K562 (cell line): Measurements from ENCODE around the gene SYNPO2. TPM values are rescaled to one million over a fixed set of nuclear protein-coding genes. Genes with fewer than 3 reads are reported as not detected.

Experiments
- ATAC-seq: fragments of 200-7000 bp; cut with Tn5 transposase; 3 replicates; pipeline ENCODE4 v1.9.1; 2020; ENCODE audit warnings: moderate library complexity
- BruUV-seq: library from RNA; stranded (reverse); fragments of 400-500 nt; replicated peaks from 2 replicates; lab custom pipeline; 2021; lab: Mats Ljungman, UMichigan
- CTCF ChIA-PET: fragments of 300-600 bp; formaldehyde crosslinking; extraction: SDS; loops from one replicate; lab custom pipeline; 2021; ENCODE audit warnings: low intra/inter-chr PET ratio; lab: Yijun Ruan, JAX
- POLR2A ChIA-PET: fragments of 300-600, 350-650 bp; sonication (Branson Sonifier 250); formaldehyde crosslinking; extraction: SDS; loops from one replicate; lab custom pipeline; 2021; ENCODE audit warnings: antibody characterized with exemption, inconsistent platforms; lab: Yijun Ruan, JAX
- DNase-seq, 4 experiments: peaks; one replicate each; pipeline versions ENCODE4 v3.0.0 to v3.0.0-alpha.2; 2011 to 2018; ENCODE audit warnings: low spot score in 3 of 4, mixed read lengths in 3 of 4; ENCODE audit errors: extremely low read depth in 1 of 4
- FAIRE-seq: peaks from 2 replicates; lab custom pipeline; 2011; peaks lifted over from hg19 to GRCh38; lab: Jason Lieb, UNC
- H2AFZ ChIP-seq: 2 replicates; pipeline ENCODE4 v1.6.0; 2011; ENCODE audit warnings: low read depth, low read length, control low read depth, inconsistent platforms
- H3K27ac ChIP-seq: fragments of 200-600 bp; 3 replicates; pipeline ENCODE4 v1.8.0; 2011; ENCODE audit warnings: low read depth, mild to moderate bottlenecking, control low read depth, inconsistent platforms, low read length, moderate library complexity, mixed read lengths; ENCODE audit errors: extremely low read depth
- H3K27me3 ChIP-seq, 2 experiments: fragments of 300-600 bp in 1 of 2; 2 replicates in 1 of 2; 3 replicates in 1 of 2; pipeline versions ENCODE4 v1.6.0 to v1.8.0; 2011; ENCODE audit warnings: inconsistent platforms in 2 of 2, low read length in 2 of 2, mild to moderate bottlenecking in 1 of 2, mixed read lengths in 1 of 2, moderate library complexity in 1 of 2; ENCODE audit not compliant: control insufficient read depth in 2 of 2, insufficient read depth in 2 of 2
- H3K36me3 ChIP-seq: fragments of 300-600 bp; 3 replicates; pipeline ENCODE4 v1.8.0; 2011; ENCODE audit warnings: mild to moderate bottlenecking, low read length, inconsistent platforms; ENCODE audit not compliant: control insufficient read depth, insufficient read depth
- H3K4me1 ChIP-seq, 2 experiments: fragments of 200-600 bp in 1 of 2; replicated peaks in 1 of 2; 2 replicates in 1 of 2; 3 replicates in 1 of 2; pipeline versions ENCODE4 v1.5.1 to v1.8.0; 2011; ENCODE audit warnings: inconsistent platforms in 2 of 2, low read length in 2 of 2, mild to moderate bottlenecking in 1 of 2, mixed read lengths in 1 of 2, moderate library complexity in 1 of 2; ENCODE audit not compliant: control insufficient read depth in 2 of 2, insufficient read depth in 2 of 2
- H3K4me2 ChIP-seq: 2 replicates; pipeline ENCODE4 v1.6.1; 2011; ENCODE audit warnings: low read length, control low read depth, inconsistent platforms, mixed read lengths; ENCODE audit not compliant: insufficient read depth
- H3K4me3 ChIP-seq: fragments of 200-600 bp; sonication (generic), shearing (Covaris generic); 2 replicates; pipeline ENCODE4 v1.5.1; 2016; ENCODE audit warnings: control low read depth, inconsistent platforms
- H3K79me2 ChIP-seq: fragments of 200-600 bp; 3 replicates; pipeline ENCODE4 v1.8.0; 2011; ENCODE audit warnings: low read length, inconsistent platforms; ENCODE audit not compliant: control insufficient read depth, insufficient read depth
- H3K9ac ChIP-seq, 2 experiments: 2 replicates each; pipeline versions ENCODE4 v1.6.0 to v1.6.1; 2011; ENCODE audit warnings: low read depth in 2 of 2, low read length in 2 of 2, control low read depth in 1 of 2, inconsistent platforms in 1 of 2, mild to moderate bottlenecking in 1 of 2, mixed read lengths in 1 of 2; ENCODE audit not compliant: insufficient read depth in 1 of 2
- H3K9me1 ChIP-seq: one replicate; pipeline ENCODE4 v1.6.0; 2011; ENCODE audit warnings: inconsistent platforms, mild to moderate bottlenecking, low read length, moderate library complexity; ENCODE audit not compliant: control insufficient read depth, insufficient read depth
- H3K9me3 ChIP-seq: replicated peaks from 2 replicates; pipeline ENCODE4 v1.5.1; 2011; ENCODE audit warnings: low read depth, low read length, inconsistent platforms; ENCODE audit not compliant: control insufficient read depth, insufficient read depth
- H4K20me1 ChIP-seq: replicated peaks from 2 replicates; pipeline ENCODE4 v1.6.1; 2011; ENCODE audit warnings: low read length, inconsistent platforms, mixed read lengths; ENCODE audit not compliant: control insufficient read depth, insufficient read depth
- CLOCK ChIP-seq: fragments of 250-450 bp; sonication (Bioruptor Pico); IDR thresholded peaks from 2 replicates; pipeline ENCODE4 v1.4.0; 2020; ENCODE audit warnings: mild to moderate bottlenecking, moderate library complexity, borderline replicate concordance
- RAD21 ChIP-seq, 2 experiments: fragments of 250-450 bp in 1 of 2; fragments of 450-650 bp in 1 of 2; sonication (Bioruptor Pico) in 1 of 2; formaldehyde crosslinking in 1 of 2; IDR thresholded peaks in 1 of 2; conservative IDR thresholded peaks in 1 of 2; 2 replicates each; pipeline versions ENCODE4 v1.4.0 to v1.8.0; 2020 to 2022; ENCODE audit warnings: mild to moderate bottlenecking in 2 of 2, moderate library complexity in 1 of 2
- SRSF7 ChIP-seq: fragments of 200-400 bp; formaldehyde crosslinking; optimal IDR thresholded peaks from 2 replicates; pipeline ENCODE3; 2017; ENCODE audit warnings: mild to moderate bottlenecking, low read depth, low read length
- WGBS: fragments of 100-300 bp; shearing (Covaris generic); methylation state at CpG from one replicate; pipeline ENCODE4 v1.1.6; 2016; ENCODE audit warnings: low coverage, mixed read lengths; ENCODE audit not compliant: insufficient coverage; ENCODE audit errors: missing lambda C conversion rate; 5-methylcytosine and 5-hydroxymethylcytosine counted together
- in situ Hi-C: fragments of 300-500 bp; cut with MboI; formaldehyde crosslinking; loops from 4 replicates; pipeline ENCODE4 v1.15.0; 2018; ENCODE audit warnings: inconsistent platforms, mixed read lengths
- intact Hi-C: fragments of 100-400 bp; cut with micrococcal nuclease; formaldehyde crosslinking; loops from 2 replicates; pipeline ENCODE4 v1.14.2; 2022
- polyA plus RNA-seq, 8 experiments: library from polyadenylated mRNA; depleted of rRNA in 4 of 8; stranded (reverse) in 5 of 8; unstranded in 3 of 8; fragments of >200 nt; fragmentation: Nextera tagmentation in 2 of 8; fragmentation: Illumina TruSeq in 1 of 8; extraction: Ambion mirVana in 2 of 8; extraction: Trizol in 1 of 8; gene quantifications; 2 replicates each; pipeline versions ENCODE4 v1.2.1 to v1.2.3, GENCODE V29; 2011 to 2014; ENCODE audit warnings: inconsistent platforms in 1 of 8, missing spikeins in 1 of 8
- total RNA-seq, 7 experiments: library from RNA; depleted of rRNA in 6 of 7; stranded (reverse); fragments of >200 nt in 6 of 7; fragmentation: Illumina TruSeq in 2 of 7; extraction: Trizol in 2 of 7; gene quantifications; 2 replicates each; pipeline versions ENCODE4 v1.2.1 to v1.2.3, GENCODE V29; 2011 to 2021; ENCODE audit warnings: low replicate concordance in 1 of 7

The SYNPO2 gene
- total and polyA plus RNA-seq, 9 of the 15 experiments (the other 6 are each of a cell fraction or from before 2014, with no cell fraction given): 0.03 to 0.18 TPM; not detected in 7

GRCh38 chr4:119087121-119087520 lies 198.5 kb downstream of the SYNPO2 start:
- ATAC-seq: no peak
- in situ Hi-C loops (no loop called here), intact Hi-C loops (no loop called here)
- no peak overlapping the region for H3K9ac ChIP-seq
- H3K4me1 ChIP-seq: no peaks in the 10 kb centered on the region
- no peaks in the 10 kb centered on the region for H3K27me3 ChIP-seq
- H3K4me3 ChIP-seq: no peak overlapping the region
- H3K9me3 ChIP-seq: no peaks in the 10 kb centered on the region
- CTCF ChIA-PET: no interaction called here
- no peak for DNase-seq
- no peak overlapping the region for H3K27ac ChIP-seq
- no peak overlapping the region for H3K4me2 ChIP-seq
- H3K9me1 ChIP-seq: no peaks in the 10 kb centered on the region
- no peak overlapping the region for H2AFZ ChIP-seq
- POLR2A ChIA-PET: no interaction called here
- H3K36me3 ChIP-seq: no peaks in the 10 kb centered on the region
- peak in 1 of 2 experiments; percentile 21; a peak in 1 of 4 replicates for TF ChIP-seq RAD21 (CRISPR knock-in tag; conservative IDR thresholded peaks at IDR 0.05 in 1 of 2, IDR thresholded peaks at IDR 0.05 in 1 of 2)
- TF ChIP-seq CLOCK (CRISPR knock-in tag): no peak
- TF ChIP-seq SRSF7: no peak
- WGBS: 0% methylated on average over 3 of the region's 3 CpGs
- FAIRE-seq: no peak
- H4K20me1 ChIP-seq: no peaks in the 10 kb centered on the region
- BruUV-seq: no TSS peak
- no peaks in the 10 kb centered on the region for H3K79me2 ChIP-seq
